Body of pancreas (tissue), 4 donors: ENCODE measurements around the gene OAF. TPM values are rescaled to one million over a fixed set of nuclear protein-coding genes. Genes with fewer than 3 reads are reported as not detected.
A peak's percentile ranks its signal among the peaks of the same experiment; 100 is the strongest.

Experiments
- ATAC-seq: fragments of 150-250 bp; one replicate; pipeline ENCODE4 v1.9.1; 2016
- DNase-seq, 4 donors: peaks; one replicate each; pipeline ENCODE4 v3.0.0-alpha.2; 2019
- H3K27ac ChIP-seq, 4 donors: fragments of 200-600 bp; sonication (generic); 1 replicate in 3 of 4; 2 replicates in 1 of 4; pipeline versions ENCODE4 v1.5.1 to v1.6.1; 2016 to 2019; ENCODE audit warnings: mild to moderate bottlenecking in 1 of 4, mixed read lengths in 1 of 4, moderate library complexity in 1 of 4
- H3K27me3 ChIP-seq, 2 donors: fragments of 200-600 bp; sonication (generic); one replicate each; pipeline ENCODE4 v1.6.0; 2016; ENCODE audit warnings: mild to moderate bottlenecking in 1 of 2
- H3K36me3 ChIP-seq, 2 donors: fragments of 200-600 bp; sonication (generic); replicated peaks in 1 of 2; 2 replicates each; pipeline ENCODE4 v1.5.1; 2016; ENCODE audit warnings: low read depth in 2 of 2; ENCODE audit not compliant: insufficient read depth in 1 of 2
- H3K4me1 ChIP-seq: fragments of 200-600 bp; sonication (generic); one replicate; pipeline ENCODE4 v1.6.0; 2016
- H3K4me3 ChIP-seq, 2 donors: fragments of 200-600 bp; sonication (generic); 1 replicate in 1 of 2; 2 replicates in 1 of 2; pipeline ENCODE4 v1.5.1; 2016 to 2019
- H3K9me3 ChIP-seq, 3 donors: fragments of 200-600 bp; sonication (generic); 1 replicate in 2 of 3; 2 replicates in 1 of 3; pipeline ENCODE4 v1.5.1; 2016
- POLR2A ChIP-seq, 3 donors: fragments of 450-650 bp; IDR thresholded peaks; one replicate each; pipeline ENCODE4 v1.6.1; 2016; ENCODE audit warnings: antibody characterized with exemption in 3 of 3, mild to moderate bottlenecking in 2 of 3
- WGBS, 2 donors: methylation state at CpG; one replicate each; pipeline ENCODE4 v1.1.5; 2017; 5-methylcytosine and 5-hydroxymethylcytosine counted together
- intact Hi-C: fragments of 100-400 bp; cut with DNase I; formaldehyde crosslinking; loops from one replicate; pipeline ENCODE4 v1.15.1; 2023
- total RNA-seq, 2 donors: library from RNA; depleted of rRNA; stranded (reverse); fragments of >200 nt; gene quantifications; one replicate each; pipeline ENCODE4 v1.1.0, GENCODE V29; 2016
- TF ChIP-seq, protein P1 (sequence below), 7 experiments: fragments of 450-650 bp in 4 of 7; fragments of 200-600 bp in 3 of 7; sonication (generic) in 3 of 7; IDR thresholded peaks; one replicate each; pipeline ENCODE4 v1.5.1; 2016 to 2019; ENCODE audit warnings: antibody characterized with exemption in 7 of 7

Gene OAF
- total RNA-seq, 2 donors from 2014 or later = 53.7 to 67.7 TPM

DNA sequence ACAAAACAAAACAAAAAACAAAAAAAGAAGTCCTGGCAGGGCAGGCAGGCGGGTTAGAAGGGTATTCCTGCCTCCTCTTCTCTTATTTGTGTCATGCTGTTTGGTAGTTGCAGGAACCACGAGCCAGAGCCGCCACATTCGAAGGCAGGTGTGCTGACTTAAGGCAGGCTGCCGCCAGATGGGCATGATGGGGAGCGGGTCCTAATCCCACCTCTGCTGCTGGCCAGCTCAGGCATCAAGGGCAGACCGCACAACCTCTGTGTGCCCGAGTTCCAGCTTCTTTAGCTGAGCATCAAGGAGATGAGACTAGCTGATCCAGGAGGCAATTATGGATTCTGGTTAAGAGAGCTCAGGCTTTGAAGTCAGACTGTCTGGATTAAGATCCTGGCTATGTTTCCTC, 12.1 kb downstream of the OAF start:
- ATAC-seq = no peak
- DNase-seq = no peak

DNA sequence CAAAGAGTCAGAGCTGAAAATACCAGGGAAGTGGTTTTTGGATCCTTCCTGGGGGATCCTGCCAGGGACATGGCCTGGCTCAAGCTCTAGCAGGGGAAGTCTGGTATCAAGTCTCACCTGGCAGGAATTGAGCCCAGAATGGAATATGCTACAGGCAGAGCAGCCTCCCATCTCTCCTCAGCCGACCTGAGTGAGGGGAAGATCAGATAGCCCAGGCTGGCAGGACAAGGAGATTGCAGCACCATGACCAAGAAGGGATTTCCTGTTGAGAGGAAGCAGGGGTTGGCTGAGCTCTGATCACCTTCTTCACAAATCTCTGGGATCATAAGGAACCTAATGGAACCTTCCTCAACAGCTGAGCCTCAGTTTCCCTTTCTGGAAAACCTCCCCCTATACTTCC, 13.0 kb downstream of the OAF start:
- 10% methylated on average over 1 of the region's 1 CpG for WGBS, 2 donors

More for the DNA sequence above, 12.1 kb downstream of the OAF start:
- intact Hi-C loops = no loop called here
- H3K9me3 ChIP-seq = no peaks in the 10 kb centered on the region
- no peaks in the 10 kb centered on the region for H3K36me3 ChIP-seq
- H3K27me3 ChIP-seq = no peaks in the 10 kb centered on the region
- H3K27ac ChIP-seq = no peak overlapping the region
- H3K4me1 ChIP-seq = peaks cover 40% of the 10 kb centered on the region
- 85 to 88% methylated on average over 6 to 8 of the region's 8 CpGs for WGBS, 2 donors
- no peak overlapping the region for H3K4me3 ChIP-seq
- TF ChIP-seq, protein P1, sequence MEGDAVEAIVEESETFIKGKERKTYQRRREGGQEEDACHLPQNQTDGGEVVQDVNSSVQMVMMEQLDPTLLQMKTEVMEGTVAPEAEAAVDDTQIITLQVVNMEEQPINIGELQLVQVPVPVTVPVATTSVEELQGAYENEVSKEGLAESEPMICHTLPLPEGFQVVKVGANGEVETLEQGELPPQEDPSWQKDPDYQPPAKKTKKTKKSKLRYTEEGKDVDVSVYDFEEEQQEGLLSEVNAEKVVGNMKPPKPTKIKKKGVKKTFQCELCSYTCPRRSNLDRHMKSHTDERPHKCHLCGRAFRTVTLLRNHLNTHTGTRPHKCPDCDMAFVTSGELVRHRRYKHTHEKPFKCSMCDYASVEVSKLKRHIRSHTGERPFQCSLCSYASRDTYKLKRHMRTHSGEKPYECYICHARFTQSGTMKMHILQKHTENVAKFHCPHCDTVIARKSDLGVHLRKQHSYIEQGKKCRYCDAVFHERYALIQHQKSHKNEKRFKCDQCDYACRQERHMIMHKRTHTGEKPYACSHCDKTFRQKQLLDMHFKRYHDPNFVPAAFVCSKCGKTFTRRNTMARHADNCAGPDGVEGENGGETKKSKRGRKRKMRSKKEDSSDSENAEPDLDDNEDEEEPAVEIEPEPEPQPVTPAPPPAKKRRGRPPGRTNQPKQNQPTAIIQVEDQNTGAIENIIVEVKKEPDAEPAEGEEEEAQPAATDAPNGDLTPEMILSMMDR (IDR thresholded peaks at IDR 0.05) = no peak
- TF ChIP-seq POLR2A (IDR thresholded peaks at IDR 0.05) = no peak

DNA sequence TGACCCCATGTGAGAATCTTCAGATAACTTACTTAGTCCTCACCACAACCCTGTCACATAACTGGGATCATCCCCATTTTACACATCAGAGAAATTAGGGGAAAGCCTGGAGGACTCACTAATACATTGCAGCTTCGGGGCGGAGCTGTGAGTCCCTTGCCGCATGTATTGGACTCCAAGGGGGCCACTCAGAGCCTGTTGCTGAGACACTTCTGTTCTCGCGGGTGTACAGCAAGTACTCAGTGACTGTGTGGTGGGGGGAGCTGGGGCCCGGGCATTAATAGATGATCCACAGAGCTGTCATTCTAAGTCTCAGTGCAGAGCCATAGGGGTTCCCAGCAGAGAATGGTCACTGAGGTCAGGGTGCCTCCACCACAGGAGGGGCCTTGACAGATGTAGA, 13.5 kb downstream of the OAF start:
- TF ChIP-seq, protein P1 (IDR thresholded peaks at IDR 0.05) = no peak
- no peak for TF ChIP-seq POLR2A (IDR thresholded peaks at IDR 0.05)
- Histone ChIP-seq H3K4me1 (peaks cover 26% of the 10 kb centered on the region), H3K4me3 (no peak overlapping the region), H3K9me3 (no peaks in the 10 kb centered on the region), H3K36me3 (no peaks in the 10 kb centered on the region), H3K27ac (no peak overlapping the region), H3K27me3 (no peaks in the 10 kb centered on the region)
- 62% methylated on average over 6 of the region's 6 CpGs; no CpG with 5 or more reads in 1 of the 2 donors for WGBS, 2 donors
- DNase-seq = no peak
- intact Hi-C loops = no loop called here
- ATAC-seq = no peak

More for the DNA sequence above, 13.0 kb downstream of the OAF start:
- H3K9me3 ChIP-seq = no peaks in the 10 kb centered on the region
- H3K4me3 ChIP-seq = no peak overlapping the region
- no peak for TF ChIP-seq POLR2A (IDR thresholded peaks at IDR 0.05)
- TF ChIP-seq, protein P1 (IDR thresholded peaks at IDR 0.05) = no peak
- no peaks in the 10 kb centered on the region for H3K36me3 ChIP-seq
- ATAC-seq = no peak
- no peak overlapping the region for H3K27ac ChIP-seq
- no peaks in the 10 kb centered on the region for H3K27me3 ChIP-seq
- DNase-seq = no peak
- H3K4me1 ChIP-seq = peaks cover 32% of the 10 kb centered on the region
- intact Hi-C loops = no loop called here

DNA sequence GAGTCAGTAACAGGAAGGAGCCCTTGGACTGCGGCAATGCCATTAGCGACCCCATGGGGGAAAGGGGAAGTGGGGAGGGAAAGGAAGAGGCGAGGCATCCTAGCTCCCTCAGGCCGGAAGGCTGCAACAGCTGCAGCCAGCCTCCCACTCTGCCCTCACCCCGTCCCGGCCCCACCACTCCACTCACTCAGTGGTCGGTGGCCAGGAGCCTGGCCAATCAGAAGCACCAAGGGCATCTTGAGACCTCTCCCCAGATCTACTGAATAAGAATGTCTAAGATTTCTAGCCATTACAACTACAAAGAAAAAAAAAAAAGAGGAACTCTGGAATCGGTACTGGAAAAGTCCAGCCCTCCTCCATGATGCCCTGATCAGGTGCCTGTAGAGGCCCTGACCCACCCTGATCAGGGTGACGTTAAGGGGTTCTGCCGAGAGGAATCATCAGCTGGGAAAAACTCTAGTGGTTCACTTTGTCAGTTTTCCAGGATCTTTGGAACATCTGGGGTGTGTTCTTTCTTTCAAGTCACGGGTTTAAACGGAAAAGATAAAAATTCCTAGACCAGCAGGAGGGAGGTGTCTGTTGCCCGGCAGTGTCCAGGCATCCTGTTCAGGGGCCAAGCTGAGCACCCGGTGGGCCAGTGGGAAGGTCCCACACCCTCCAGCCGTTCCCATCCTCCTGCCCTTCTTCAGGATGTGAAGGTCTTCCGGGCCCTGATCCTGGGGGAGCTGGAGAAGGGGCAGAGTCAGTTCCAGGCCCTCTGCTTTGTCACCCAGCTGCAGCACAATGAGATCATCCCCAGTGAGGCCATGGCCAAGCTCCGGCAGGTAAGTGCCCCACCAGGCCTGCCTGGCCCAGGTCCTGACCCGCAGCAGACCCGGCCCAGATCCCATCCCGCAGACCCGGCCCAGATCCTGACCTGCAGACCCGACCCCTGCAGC, 14.4 kb downstream of the OAF start:
- peak; percentile 10 for ATAC-seq
- Histone ChIP-seq H3K36me3 (no peaks in the 10 kb centered on the region), H3K27ac (peak overlapping the region in 1 of 4 donors; percentile 20), H3K4me1 (peaks cover 17% of the 10 kb centered on the region), H3K9me3 (no peaks in the 10 kb centered on the region), H3K27me3 (no peaks in the 10 kb centered on the region), H3K4me3 (no peak overlapping the region)
- TF ChIP-seq, protein P1 (IDR thresholded peaks at IDR 0.05) = no peak
- no peak for TF ChIP-seq POLR2A (IDR thresholded peaks at IDR 0.05)
- 67 to 69% methylated on average over 16 to 22 of the region's 22 CpGs for WGBS, 2 donors
- DNase-seq = no peak
- intact Hi-C loops = no loop called here
